Heart left ventricle (tissue), 16 donors: ENCODE measurements around the gene PP2D1. TPM values are rescaled to one million over a fixed set of nuclear protein-coding genes. Genes with fewer than 3 reads are reported as not detected.

Experiments used
- ATAC-seq, 4 donors: fragments of 200-7000 bp; cut with Tn5 transposase; one replicate each; pipeline ENCODE4 v1.9.1; 2020 to 2022; ENCODE audit warnings: moderate library complexity in 4 of 4, mild to moderate bottlenecking in 3 of 4, moderate number of reproducible peaks in 1 of 4
- DNase-seq, 5 donors: peaks; one replicate each; pipeline ENCODE4 v3.0.0-alpha.2; 2020
- H3K27ac ChIP-seq, 12 donors: fragments of 200-600 bp; sonication (generic) in 4 of 12; one replicate each; pipeline versions ENCODE4 v1.5.0 to v1.8.0; 2016 to 2022; ENCODE audit warnings: mild to moderate bottlenecking in 2 of 12
- H3K27me3 ChIP-seq, 9 donors: fragments of 200-600 bp; sonication (generic) in 2 of 9; one replicate each; pipeline versions ENCODE4 v1.5.1 to v1.8.0; 2016 to 2022; ENCODE audit warnings: mild to moderate bottlenecking in 3 of 9
- H3K36me3 ChIP-seq, 9 donors: fragments of 200-600 bp; sonication (generic) in 2 of 9; one replicate each; pipeline versions ENCODE4 v1.5.0 to v1.8.0; 2018 to 2022; ENCODE audit warnings: mild to moderate bottlenecking in 2 of 9
- H3K4me1 ChIP-seq, 12 donors: fragments of 200-600 bp; sonication (generic) in 4 of 12; one replicate each; pipeline versions ENCODE4 v1.5.0 to v1.8.0; 2016 to 2022; ENCODE audit warnings: mild to moderate bottlenecking in 3 of 12
- H3K4me3 ChIP-seq, 12 donors: fragments of 200-600 bp; sonication (generic) in 4 of 12; one replicate each; pipeline versions ENCODE4 v1.5.0 to v1.8.0; 2017 to 2022; ENCODE audit warnings: mild to moderate bottlenecking in 9 of 12, moderate library complexity in 4 of 12
- H3K9me3 ChIP-seq, 12 donors: fragments of 200-600 bp; sonication (generic) in 4 of 12; one replicate each; pipeline versions ENCODE4 v1.5.0 to v1.8.0; 2016 to 2022; ENCODE audit warnings: mild to moderate bottlenecking in 1 of 12
- POLR2A ChIP-seq, 2 donors: fragments of 450-650 bp; IDR thresholded peaks; one replicate each; pipeline ENCODE4 v1.6.1; 2017; ENCODE audit warnings: antibody characterized with exemption in 2 of 2, mild to moderate bottlenecking in 2 of 2, moderate library complexity in 2 of 2
- WGBS, 4 donors: extraction: QIAGEN DNeasy Blood & Tissue Kit in 2 of 4; methylation state at CpG; one replicate each; pipeline versions ENCODE4 v1.1.5 to v1.1.7; 2013 to 2018; 5-methylcytosine and 5-hydroxymethylcytosine counted together
- intact Hi-C, 10 donors: fragments of 100-400 bp; cut with DNase I; formaldehyde crosslinking; loops; one replicate each; pipeline versions ENCODE4 v1.11.1 to v1.14.2; 2022
- polyA plus RNA-seq, 2 donors: library from polyadenylated mRNA; stranded (reverse); fragments of 200-250 nt; gene quantifications; one replicate each; pipeline ENCODE4 v1.2.3, GENCODE V29; 2013
- total RNA-seq, 9 donors: library from RNA; depleted of rRNA in 2 of 9; stranded (reverse); fragments of >200 nt in 2 of 9; fragmentation: NEBNext Ultra II Directional in 3 of 9; extraction: Animal tissue kit (Norgen Biotek cat#: 25700) in 3 of 9; gene quantifications; one replicate each; pipeline versions ENCODE4 v1.1.0 to v1.2.4, GENCODE V29; 2016 to 2023
- TF ChIP-seq, protein P1 (sequence below), 12 donors: fragments of 200-600 bp; sonication (generic) in 4 of 12; IDR thresholded peaks; one replicate each; pipeline versions ENCODE4 v1.5.0 to v1.8.0; 2018 to 2022; ENCODE audit warnings: antibody characterized with exemption in 12 of 12, mild to moderate bottlenecking in 5 of 12
- donor health status: ischemic (EF 13 %, LVEDD 7.1; RV severe dilation, severe dysfunction).
- donor health status: healthy with polysubstance abuse.
- donor health status: DM: no; HTN: yes; CAD: no.
- donor health status: DM: no; HTN: no; CAD: no.
- donor health status: ischemic (EF 25% LVEDD 6.9; RV normal size, moderate dysfunction).
- donor health status: ischemic (EF 25% LVEDD 5.7; RV mildly dilated, moderate dysfunction).
- donor health status: healthy.
- donor health status: DM: yes; HTN: yes; CAD: no.
- donor health status: ischemic (EF 35%, LVEDD 5.7; RV mildly dilated, moderate dysfunction).
- donor health status: nonischemic (EF 11% LVEDD 7.7; RV severe dilation, severe dysfunction).
- donor health status: DM: yes; HTN: yes; CAD: no.
- donor health status: PGD.
- donor health status: ischemic (EF 29% LVEDD 5.4; RV normal size, mild dysfunction).
- donor health status: nonischemic (EF 23%, LVEDD 6.1; RV moderate dilation, normal function).

Gene PP2D1
- total and polyA plus RNA-seq, 11 donors: not detected

GRCh38 chr3:20056725-20057611 lies 44.9 kb upstream of the PP2D1 start:
- 9 to 15% (median 9%) methylated on average over 5 of the region's 5 CpGs for WGBS, 4 donors
- no peak overlapping the region for H3K4me3 ChIP-seq
- TF ChIP-seq, protein P1, sequence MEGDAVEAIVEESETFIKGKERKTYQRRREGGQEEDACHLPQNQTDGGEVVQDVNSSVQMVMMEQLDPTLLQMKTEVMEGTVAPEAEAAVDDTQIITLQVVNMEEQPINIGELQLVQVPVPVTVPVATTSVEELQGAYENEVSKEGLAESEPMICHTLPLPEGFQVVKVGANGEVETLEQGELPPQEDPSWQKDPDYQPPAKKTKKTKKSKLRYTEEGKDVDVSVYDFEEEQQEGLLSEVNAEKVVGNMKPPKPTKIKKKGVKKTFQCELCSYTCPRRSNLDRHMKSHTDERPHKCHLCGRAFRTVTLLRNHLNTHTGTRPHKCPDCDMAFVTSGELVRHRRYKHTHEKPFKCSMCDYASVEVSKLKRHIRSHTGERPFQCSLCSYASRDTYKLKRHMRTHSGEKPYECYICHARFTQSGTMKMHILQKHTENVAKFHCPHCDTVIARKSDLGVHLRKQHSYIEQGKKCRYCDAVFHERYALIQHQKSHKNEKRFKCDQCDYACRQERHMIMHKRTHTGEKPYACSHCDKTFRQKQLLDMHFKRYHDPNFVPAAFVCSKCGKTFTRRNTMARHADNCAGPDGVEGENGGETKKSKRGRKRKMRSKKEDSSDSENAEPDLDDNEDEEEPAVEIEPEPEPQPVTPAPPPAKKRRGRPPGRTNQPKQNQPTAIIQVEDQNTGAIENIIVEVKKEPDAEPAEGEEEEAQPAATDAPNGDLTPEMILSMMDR (IDR thresholded peaks at IDR 0.05): no peak
- TF ChIP-seq POLR2A (IDR thresholded peaks at IDR 0.05): peak in 1 of 2 donors; percentile 11
- no peaks in the 10 kb centered on the region for H3K36me3 ChIP-seq
- H3K4me1 ChIP-seq: peaks cover 21 to 75% (median 47%) of the 10 kb centered on the region in 12 donors
- ATAC-seq (peak; percentile 29 to 71 (median 64)), DNase-seq (no peak)
- H3K9me3 ChIP-seq: no peaks in the 10 kb centered on the region
- no peaks in the 10 kb centered on the region for H3K27me3 ChIP-seq
- intact Hi-C loops: no loop called here
- H3K27ac ChIP-seq: peak overlapping the region; percentile 1 to 82 (median 64)

GRCh38 chr3:20055842-20056241 lies 43.8 kb upstream of the PP2D1 start:
- TF ChIP-seq, protein P1 (IDR thresholded peaks at IDR 0.05): no peak
- no peak for TF ChIP-seq POLR2A (IDR thresholded peaks at IDR 0.05)
- Histone ChIP-seq H3K36me3 (no peaks in the 10 kb centered on the region), H3K4me3 (no peak overlapping the region), H3K9me3 (no peaks in the 10 kb centered on the region), H3K27me3 (no peaks in the 10 kb centered on the region), H3K27ac (peak overlapping the region in 9 of 12 donors; percentile 0 to 82 (median 67)), H3K4me1 (peaks cover 21 to 68% (median 47%) of the 10 kb centered on the region in 12 donors)
- 26 to 57% (median 46%) methylated on average over 3 of the region's 3 CpGs for WGBS, 4 donors
- DNase-seq: no peak
- ATAC-seq: no peak
- intact Hi-C loops: no loop called here

DNA sequence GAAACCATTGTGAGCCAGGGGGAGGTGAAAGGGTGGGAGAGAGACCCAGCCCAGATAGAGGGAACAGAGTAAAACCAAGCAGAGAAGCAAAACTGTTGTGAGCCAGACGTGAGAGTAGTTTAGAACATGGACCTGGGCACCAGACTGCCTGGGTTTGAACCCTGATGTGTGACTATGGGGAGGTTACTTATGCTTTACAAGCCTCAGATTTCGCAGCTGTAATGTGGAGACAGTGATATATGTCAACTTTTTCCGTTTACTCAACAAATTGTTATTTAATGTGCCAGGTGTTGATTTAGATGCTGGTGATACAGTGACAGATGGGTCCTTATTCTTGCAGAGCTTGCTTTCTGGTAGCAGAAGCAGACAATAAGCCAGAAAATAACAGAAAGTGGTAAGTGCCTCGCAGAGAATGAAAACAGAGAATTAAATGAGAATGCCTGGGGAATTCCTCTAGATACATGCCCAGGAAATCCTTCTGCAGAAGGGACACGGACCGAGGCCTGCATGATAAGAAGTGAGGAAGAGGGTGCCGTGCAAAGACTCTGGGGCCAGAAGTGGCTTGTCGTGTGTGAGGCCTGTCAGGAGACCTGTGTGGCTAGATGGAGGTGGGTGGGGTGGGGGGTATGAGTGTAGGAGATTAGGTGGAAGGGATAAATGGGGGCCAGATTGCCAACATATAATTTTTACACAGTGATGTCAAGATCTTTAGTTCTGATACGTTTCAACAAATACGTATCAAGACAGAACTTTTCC lies 43.1 kb upstream of the PP2D1 start:
- no peaks in the 10 kb centered on the region for H3K9me3 ChIP-seq
- TF ChIP-seq, protein P1 (IDR thresholded peaks at IDR 0.05): no peak
- no peak for TF ChIP-seq POLR2A (IDR thresholded peaks at IDR 0.05)
- 30 to 44% (median 36%) methylated on average over 10 of the region's 10 CpGs for WGBS, 4 donors
- DNase-seq: no peak
- intact Hi-C loops: no loop called here
- no peaks in the 10 kb centered on the region for H3K27me3 ChIP-seq
- ATAC-seq: no peak
- H3K27ac ChIP-seq: peak overlapping the region in 11 of 12 donors; percentile 2 to 80 (median 65)
- H3K4me3 ChIP-seq: no peak overlapping the region
- no peaks in the 10 kb centered on the region for H3K36me3 ChIP-seq
- H3K4me1 ChIP-seq: peaks cover 21 to 62% (median 46%) of the 10 kb centered on the region in 12 donors

- H3K4me1 ChIP-seq: peaks cover 21 to 61% (median 46%) of the 10 kb centered on the region in 12 donors
These were observed 42.5 kb upstream of the PP2D1 start for GRCh38 chr3:20054549-20054987.

More at GRCh38 chr3:20054549-20054987, 42.5 kb upstream of the PP2D1 start:
- intact Hi-C loops: no loop called here
- DNase-seq (peak in 4 of 5 donors; percentile 41 to 67 (median 58)), ATAC-seq (peak; percentile 55 to 81 (median 74))
- WGBS, 4 donors: 37 to 50% (median 44%) methylated on average over 4 of the region's 4 CpGs
- H3K36me3 ChIP-seq: no peaks in the 10 kb centered on the region
- no peak overlapping the region for H3K4me3 ChIP-seq
- peak overlapping the region in 11 of 12 donors; percentile 2 to 80 (median 65) for H3K27ac ChIP-seq
- H3K9me3 ChIP-seq: no peaks in the 10 kb centered on the region
- no peaks in the 10 kb centered on the region for H3K27me3 ChIP-seq
- no peak for TF ChIP-seq POLR2A (IDR thresholded peaks at IDR 0.05)
- TF ChIP-seq, protein P1 (IDR thresholded peaks at IDR 0.05): no peak
